Right ventricle myocardium inferior (tissue), 1 donor: ENCODE measurements around the gene RAB3B. TPM values are rescaled to one million over a fixed set of nuclear protein-coding genes. Genes with fewer than 3 reads are reported as not detected.
A peak's percentile ranks its signal among the peaks of the same experiment; 100 is the strongest.
"Not testable (repeated sequence)": the region's sequence is repeated elsewhere in the genome, so short reads cannot be mapped to it uniquely, and the experiment has no call there.

Source experiments
- ATAC-seq: fragments of 200-7000 bp; cut with Tn5 transposase; one replicate; pipeline ENCODE4 v1.9.1; 2020; ENCODE audit warnings: mild to moderate bottlenecking, moderate library complexity
- DNase-seq: peaks from one replicate; pipeline ENCODE4 v3.0.0; 2021; ENCODE audit errors: missing footprints
- intact Hi-C: fragments of 100-400 bp; cut with DNase I; formaldehyde crosslinking; loops from one replicate; pipeline ENCODE4 v1.11.0; 2022
- total RNA-seq: library from RNA; stranded (reverse); fragmentation: NEBNext Ultra II Directional; extraction: Animal tissue kit (Norgen Biotek cat#: 25700); gene quantifications from one replicate; pipeline ENCODE4 v1.2.1, GENCODE V29; 2021
- donor health status: DM: no; HTN: yes; CAD: no; lungs with severe emphysema.

RAB3B gene
- total RNA-seq, 1 donor from 2014 or later, result not detected

GRCh38 chr1:51899022-51899421 lies 91.5 kb downstream of the RAB3B start:
- ATAC-seq (no peak), DNase-seq (no peak)
- intact Hi-C loops, result no loop called here

GRCh38 chr1:51898090-51898734 lies 92.3 kb downstream of the RAB3B start:
- DNase-seq (no peak), ATAC-seq (no peak)
- intact Hi-C loops, result no loop called here

- intact Hi-C loops, result loop anchor here (1.0 kb wide), 1 partner anchor 105 kb away; no protein-coding TSS in a partner anchor
- ATAC-seq, result no peak
Observed at GRCh38 chr1:51897699-51898031, 92.8 kb downstream of the RAB3B start.

GRCh38 chr1:51894748-51895147 lies 95.8 kb downstream of the RAB3B start:
- intact Hi-C loops, ATAC-seq, DNase-seq: not testable (repeated sequence)

More at GRCh38 chr1:51897699-51898031, 92.8 kb downstream of the RAB3B start:
- DNase-seq, result no peak

GRCh38 chr1:51878616-51879336 lies 111.7 kb downstream of the RAB3B start, which contains the start of gene NRDC:
NRDC (minus strand) TSS chr1:51878727; CDS start chr1:51878615, 112 bp downstream.
- intact Hi-C loops, result loop anchor here (5.0 kb wide), 1 partner anchor 179 kb away; the partner anchor contains the start of genes BTF3L4 and TXNDC12
- ATAC-seq (peak; percentile 98), DNase-seq (peak; percentile 100)

- intact Hi-C loops, result loop anchor here (5.0 kb wide), 1 partner anchor 179 kb away; the partner anchor contains the start of genes BTF3L4 and TXNDC12
- DNase-seq (no peak), ATAC-seq (no peak)
Observed at GRCh38 chr1:51878308-51878615, 112.2 kb downstream of the RAB3B start.

- DNase-seq (no peak), ATAC-seq (no peak)
- intact Hi-C loops, result loop anchor here (5.0 kb wide), 1 partner anchor 180 kb away; the partner anchor contains the start of genes BTF3L4 and TXNDC12
Observed at GRCh38 chr1:51877434-51878307, 112.8 kb downstream of the RAB3B start.

GRCh38 chr1:51875836-51876235 lies 114.7 kb downstream of the RAB3B start:
- intact Hi-C loops, result loop anchor here (5.0 kb wide), 1 partner anchor 181 kb away; the partner anchor contains the start of genes BTF3L4 and TXNDC12
- ATAC-seq, result no peak

GRCh38 chr1:51875291-51875772 lies 115.2 kb downstream of the RAB3B start:
- ATAC-seq (no peak), DNase-seq (no peak)
- intact Hi-C loops, result loop anchor here (5.0 kb wide), 1 partner anchor 182 kb away; the partner anchor contains the start of genes BTF3L4 and TXNDC12

More at GRCh38 chr1:51875836-51876235, 114.7 kb downstream of the RAB3B start:
- no peak for DNase-seq

GRCh38 chr1:51873270-51873669 lies 117.2 kb downstream of the RAB3B start:
- DNase-seq, ATAC-seq, intact Hi-C loops: not testable (repeated sequence)

- DNase-seq, result no peak
- ATAC-seq, result no peak
- intact Hi-C loops, result no loop called here
Observed at GRCh38 chr1:51871351-51871975, 119.0 kb downstream of the RAB3B start.

- ATAC-seq (no peak), DNase-seq (no peak)
- intact Hi-C loops, result no loop called here
Observed at GRCh38 chr1:51870603-51871350, 119.7 kb downstream of the RAB3B start.

GRCh38 chr1:51867479-51868232 lies 122.8 kb downstream of the RAB3B start:
- ATAC-seq, result no peak
- intact Hi-C loops, result no loop called here
- no peak for DNase-seq

GRCh38 chr1:51863384-51863783 lies 127.1 kb downstream of the RAB3B start:
- no peak for DNase-seq
- intact Hi-C loops, result no loop called here
- no peak for ATAC-seq

GRCh38 chr1:51861669-51862068 lies 128.8 kb downstream of the RAB3B start:
- intact Hi-C loops, result no loop called here
- ATAC-seq, result no peak
- no peak for DNase-seq

- ATAC-seq (no peak), DNase-seq (no peak)
- intact Hi-C loops, result no loop called here
Observed at GRCh38 chr1:51859735-51860134, 130.8 kb downstream of the RAB3B start.

- ATAC-seq (no peak), DNase-seq (no peak)
- intact Hi-C loops, result no loop called here
Observed at GRCh38 chr1:51859333-51859732, 131.2 kb downstream of the RAB3B start.
